NCI-H82 treated with DMSO at 0.1 percent for 48 hours (cell line): ENCODE data around the gene SEZ6.
A peak's percentile ranks its signal among the peaks of the same experiment; 100 is the strongest.
"Not testable (repeated sequence)": the region's sequence is repeated elsewhere in the genome, so short reads cannot be mapped to it uniquely, and the experiment has no call there.

Source experiments
- DNase-seq: peaks from one replicate; lab custom pipeline; 2025; ENCODE audit not compliant: unreplicated experiment; lab: John Stamatoyannopoulos, UW

SEZ6 gene

GRCh38 chr17:28940142-28940541 is 65.7 kb downstream of the SEZ6 start:
- no peak for DNase-seq

- no peak for DNase-seq
Observed at GRCh38 chr17:28938552-28938951, 67.3 kb downstream of the SEZ6 start.

- DNase-seq, result no peak
Observed at GRCh38 chr17:28937044-28937729, 68.6 kb downstream of the SEZ6 start.

- no peak for DNase-seq
Observed at GRCh38 chr17:28935744-28936460, 69.9 kb downstream of the SEZ6 start.

GRCh38 chr17:28934508-28934907 is 71.3 kb downstream of the SEZ6 start:
- DNase-seq, result not testable (repeated sequence)

GRCh38 chr17:28929787-28930186 is 76.0 kb downstream of the SEZ6 start:
- no peak for DNase-seq

GRCh38 chr17:28928061-28928460 is 77.8 kb downstream of the SEZ6 start:
- DNase-seq, result no peak

GRCh38 chr17:28926786-28927185 is 79.0 kb downstream of the SEZ6 start:
- DNase-seq, result no peak

GRCh38 chr17:28926366-28926765 is 79.5 kb downstream of the SEZ6 start:
- DNase-seq, result no peak

GRCh38 chr17:28925912-28926365 is 79.9 kb downstream of the SEZ6 start:
- no peak for DNase-seq

GRCh38 chr17:28920201-28920600 is 85.6 kb downstream of the SEZ6 start:
- no peak for DNase-seq

GRCh38 chr17:28918295-28918694 is 87.5 kb downstream of the SEZ6 start:
- no peak for DNase-seq

GRCh38 chr17:28917465-28917864 is 88.4 kb downstream of the SEZ6 start:
- no peak for DNase-seq

- no peak for DNase-seq
Observed at GRCh38 chr17:28917029-28917428, 88.8 kb downstream of the SEZ6 start.

- DNase-seq, result peak; percentile 11
Observed at GRCh38 chr17:28916302-28916934, 89.4 kb downstream of the SEZ6 start.

GRCh38 chr17:28912938-28913333 is 92.9 kb downstream of the SEZ6 start:
- no peak for DNase-seq

GRCh38 chr17:28912281-28912937 is 93.4 kb downstream of the SEZ6 start:
- DNase-seq, result no peak

GRCh38 chr17:28911411-28912045 is 94.3 kb downstream of the SEZ6 start:
- DNase-seq, result no peak

- no peak for DNase-seq
Observed at GRCh38 chr17:28910534-28910933, 95.3 kb downstream of the SEZ6 start.

- DNase-seq, result no peak
Observed at GRCh38 chr17:28908640-28909167, 97.1 kb downstream of the SEZ6 start.
